B cell (primary cell): ENCODE measurements around the gene MUL1. TPM values are rescaled to one million over a fixed set of nuclear protein-coding genes. Genes with fewer than 3 reads are reported as not detected.

ENCODE experiments used
- ATAC-seq: fragments of 200-7000 bp; cut with Tn5 transposase; one replicate; pipeline ENCODE4 v1.10.0; 2021; ENCODE audit warnings: low read depth, mild to moderate bottlenecking, moderate number of reproducible peaks, moderate library complexity
- CTCF ChIA-PET: fragments of 350-600 bp; sonication (Branson Sonifier 250); formaldehyde crosslinking; loops from one replicate; lab custom pipeline; 2021; ENCODE audit warnings: antibody characterized with exemption, inconsistent platforms; lab: Charles Lee
- POLR2A ChIA-PET: fragments of 350-600 bp; sonication (Branson Sonifier 250); formaldehyde crosslinking; loops from one replicate; lab custom pipeline; 2021; ENCODE audit warnings: antibody characterized with exemption; lab: Charles Lee
- DNase-seq: peaks from one replicate; pipeline ENCODE4 v3.0.0; 2013
- H2AFZ ChIP-seq: 2 replicates; pipeline ENCODE4 v1.6.1; 2012; ENCODE audit warnings: mild to moderate bottlenecking, low read depth, low read length; ENCODE audit not compliant: insufficient read depth, poor library complexity, severe bottlenecking
- H3K27ac ChIP-seq, 2 donors: 1 replicate in 1 of 2; 2 replicates in 1 of 2; pipeline ENCODE4 v1.5.1; 2012 to 2013; ENCODE audit warnings: low read length in 2 of 2, mild to moderate bottlenecking in 2 of 2, moderate library complexity in 1 of 2
- H3K27me3 ChIP-seq, 4 experiments: fragments of 200-600 bp in 1 of 4; sonication (generic) in 1 of 4; replicated peaks in 1 of 4; 1 replicate in 2 of 4; 2 replicates in 2 of 4; pipeline versions ENCODE4 v1.6.1 to v1.7.0; 2013 to 2016; ENCODE audit warnings: low read length in 3 of 4, mild to moderate bottlenecking in 2 of 4, mixed read lengths in 1 of 4, moderate library complexity in 1 of 4; ENCODE audit not compliant: insufficient read depth in 4 of 4, control insufficient read depth in 3 of 4; ENCODE audit errors: control extremely low read depth in 1 of 4
- H3K36me3 ChIP-seq, 2 experiments: replicated peaks in 1 of 2; 1 replicate in 1 of 2; 2 replicates in 1 of 2; pipeline versions ENCODE4 v1.6.1 to v1.7.1; 2013; ENCODE audit warnings: low read length in 1 of 2; ENCODE audit not compliant: insufficient read depth in 2 of 2, control insufficient read depth in 1 of 2; ENCODE audit errors: control extremely low read depth in 1 of 2, extremely low read depth in 1 of 2
- H3K4me1 ChIP-seq, 2 donors: fragments of 200-600 bp in 1 of 2; sonication (generic) in 1 of 2; 1 replicate in 1 of 2; 2 replicates in 1 of 2; pipeline versions ENCODE4 v1.5.1 to v1.6.1; 2013 to 2017; ENCODE audit warnings: low read length in 2 of 2; ENCODE audit not compliant: control insufficient read depth in 2 of 2, insufficient read depth in 2 of 2
- H3K4me2 ChIP-seq: replicated peaks from 2 replicates; pipeline ENCODE3; 2012; ENCODE audit warnings: mild to moderate bottlenecking, low read depth, low read length; ENCODE audit not compliant: poor library complexity, severe bottlenecking
- H3K4me3 ChIP-seq, 5 experiments: fragments of 200-600 bp in 1 of 5; sonication (generic) in 1 of 5; 1 replicate in 3 of 5; 2 replicates in 2 of 5; pipeline versions ENCODE4 v1.5.1 to v1.7.0; 2011 to 2016; ENCODE audit warnings: low read length in 4 of 5, mild to moderate bottlenecking in 4 of 5, low read depth in 2 of 5, control low read depth in 1 of 5, moderate library complexity in 1 of 5; ENCODE audit not compliant: insufficient read depth in 1 of 5; ENCODE audit errors: control extremely low read depth in 1 of 5, extremely low read depth in 1 of 5
- H3K79me2 ChIP-seq: fragments of 200-600 bp; sonication (generic); one replicate; pipeline ENCODE4 v1.6.0; 2016; ENCODE audit warnings: low read length; ENCODE audit not compliant: control insufficient read depth, insufficient read depth
- H3K9ac ChIP-seq: fragments of 200-600 bp; sonication (generic); 2 replicates; pipeline ENCODE4 v1.6.1; 2017; ENCODE audit warnings: mild to moderate bottlenecking, low read length, moderate library complexity
- H3K9me3 ChIP-seq, 3 donors: one replicate each; pipeline versions ENCODE4 v1.6.1 to v1.7.1; 2013; ENCODE audit warnings: low read length in 2 of 3; ENCODE audit not compliant: control insufficient read depth in 2 of 3, insufficient read depth in 1 of 3; ENCODE audit errors: control extremely low read depth in 1 of 3
- H4K20me1 ChIP-seq: 2 replicates; pipeline ENCODE4 v1.6.0; 2012; ENCODE audit warnings: mild to moderate bottlenecking, low read length; ENCODE audit not compliant: insufficient read depth, control insufficient read depth, poor library complexity, severe bottlenecking
- H3K27ac Mint-ChIP-seq: one replicate; pipeline ENCODE4 v1.8.0; 2021; ENCODE audit warnings: mixed read lengths
- H3K27me3 Mint-ChIP-seq: one replicate; pipeline ENCODE4 v1.8.0; 2021; ENCODE audit warnings: mixed read lengths
- H3K4me1 Mint-ChIP-seq: one replicate; pipeline ENCODE4 v1.8.0; 2021; ENCODE audit warnings: mixed read lengths
- H3K4me3 Mint-ChIP-seq: one replicate; pipeline ENCODE4 v1.8.0; 2021; ENCODE audit warnings: mixed read lengths
- H3K9me3 Mint-ChIP-seq: one replicate; pipeline ENCODE4 v1.8.0; 2022; ENCODE audit warnings: mixed read lengths; ENCODE audit not compliant: insufficient read depth
- CTCF ChIP-seq: fragments of 200-600 bp; IDR thresholded peaks from one replicate; pipeline ENCODE4 v1.8.0; 2022; ENCODE audit warnings: antibody characterized with exemption, mild to moderate bottlenecking
- EZH2 ChIP-seq: IDR thresholded peaks from 2 replicates; pipeline ENCODE4 v1.6.1; 2012; ENCODE audit warnings: borderline replicate concordance, low read depth, mild to moderate bottlenecking, moderate library complexity, low read length; ENCODE audit not compliant: insufficient read depth, poor library complexity, severe bottlenecking
- WGBS: methylation state at CpG from one replicate; pipeline ENCODE4 v1.1.5; 2013; ENCODE audit warnings: missing lambda C conversion rate; ENCODE audit not compliant: insufficient coverage; 5-methylcytosine and 5-hydroxymethylcytosine counted together
- intact Hi-C: fragments of 100-400 bp; cut with micrococcal nuclease; formaldehyde crosslinking; loops from one replicate; pipeline ENCODE4 v1.10.0; 2022
- polyA plus RNA-seq: library from polyadenylated mRNA; depleted of rRNA; stranded (reverse); fragments of >200 nt; gene quantifications from 2 replicates; pipeline ENCODE4 v1.2.3, GENCODE V29; 2012
- total RNA-seq, 2 donors: library from RNA; stranded (reverse); fragments of 120-200 nt in 1 of 2; gene quantifications; 1 replicate in 1 of 2; 2 replicates in 1 of 2; pipeline versions ENCODE4 v1.2.3 to v1.2.4, GENCODE V29; 2013 to 2022

MUL1 gene
- total and polyA plus RNA-seq, 2 donors (not counting 1 experiment from before 2014, with no cell fraction given), result 11.4 to 23.9 TPM

GRCh38 chr1:20458717-20459116 lies 49.2 kb downstream of the MUL1 start:
- H3K27ac Mint-ChIP-seq, result no peak overlapping the region
- Histone ChIP-seq H3K4me2 (no peak overlapping the region), H3K36me3 (no peaks in the 10 kb centered on the region), H3K4me1 (no peaks in the 10 kb centered on the region), H3K4me3 (no peak overlapping the region), H3K27me3 (peaks cover 0 to 18% (median 4%) of the 10 kb centered on the region in 4 experiments), H4K20me1 (no peaks in the 10 kb centered on the region), H3K9me3 (peaks cover 0 to 15% (median 3%) of the 10 kb centered on the region in 3 donors), H3K9ac (no peak overlapping the region), H3K27ac (no peak overlapping the region), H2AFZ (no peak overlapping the region), H3K79me2 (no peaks in the 10 kb centered on the region)
- CTCF ChIA-PET, result no interaction called here
- no peak overlapping the region for H3K4me3 Mint-ChIP-seq
- no peak for DNase-seq
- H3K27me3 Mint-ChIP-seq, result peaks cover 27% of the 10 kb centered on the region
- H3K9me3 Mint-ChIP-seq, result no peaks in the 10 kb centered on the region
- 100% methylated on average over 2 of the region's 2 CpGs for WGBS
- TF ChIP-seq EZH2, result no peak
- TF ChIP-seq CTCF, result no peak
- no peaks in the 10 kb centered on the region for H3K4me1 Mint-ChIP-seq
- ATAC-seq, result no peak
- POLR2A ChIA-PET, result no interaction called here
- intact Hi-C loops, result no loop called here

- intact Hi-C loops, result no loop called here
- Mint-ChIP-seq H3K27me3 (peaks cover 28% of the 10 kb centered on the region), H3K9me3 (no peaks in the 10 kb centered on the region), H3K27ac (no peak overlapping the region), H3K4me3 (no peak overlapping the region), H3K4me1 (no peaks in the 10 kb centered on the region)
- Histone ChIP-seq H3K27me3 (peaks cover 0 to 19% (median 3%) of the 10 kb centered on the region in 4 experiments), H3K36me3 (no peaks in the 10 kb centered on the region), H2AFZ (no peak overlapping the region), H3K9ac (no peak overlapping the region), H3K9me3 (peaks cover 0 to 3% (median 0%) of the 10 kb centered on the region in 3 donors), H3K4me1 (no peaks in the 10 kb centered on the region), H3K79me2 (no peaks in the 10 kb centered on the region), H3K4me3 (no peak overlapping the region), H4K20me1 (no peaks in the 10 kb centered on the region), H3K27ac (no peak overlapping the region), H3K4me2 (no peak overlapping the region)
- 96% methylated on average over 4 of the region's 4 CpGs for WGBS
- ChIA-PET CTCF (no interaction called here), POLR2A (no interaction called here)
- no peak for TF ChIP-seq EZH2
- no peak for TF ChIP-seq CTCF
- no peak for DNase-seq
- no peak for ATAC-seq
Observed at GRCh38 chr1:20454004-20454403, 53.9 kb downstream of the MUL1 start.
